Astrocyte (in vitro differentiated cells and primary cell): ENCODE measurements around the gene TMEM179. TPM values are rescaled to one million over a fixed set of nuclear protein-coding genes. Genes with fewer than 3 reads are reported as not detected.

Source experiments
- DNase-seq: peaks from one replicate; pipeline ENCODE4 v3.0.0-alpha.2; 2010; ENCODE audit warnings: low read depth
- FAIRE-seq: peaks from 2 replicates; lab custom pipeline; 2011; peaks lifted over from hg19 to GRCh38; lab: Jason Lieb, UNC
- H2AFZ ChIP-seq: 2 replicates; pipeline ENCODE4 v1.6.0; 2012; ENCODE audit warnings: low read depth, low read length, inconsistent platforms
- H3K27ac ChIP-seq: 2 replicates; pipeline ENCODE4 v1.5.1; 2011; ENCODE audit warnings: low read depth, low read length, inconsistent platforms
- H3K27me3 ChIP-seq: 2 replicates; pipeline ENCODE4 v1.6.0; 2011; ENCODE audit warnings: low read length, inconsistent platforms; ENCODE audit not compliant: insufficient read depth
- H3K36me3 ChIP-seq: 2 replicates; pipeline ENCODE4 v1.5.1; 2011; ENCODE audit warnings: low read length, inconsistent platforms; ENCODE audit not compliant: insufficient read depth
- H3K4me1 ChIP-seq: 2 replicates; pipeline ENCODE4 v1.5.1; 2011; ENCODE audit warnings: low read length, inconsistent platforms; ENCODE audit not compliant: insufficient read depth
- H3K4me2 ChIP-seq: 2 replicates; pipeline ENCODE4 v1.6.0; 2012; ENCODE audit warnings: low read length, inconsistent platforms
- H3K4me3 ChIP-seq: 2 replicates; pipeline ENCODE4 v1.5.1; 2011; ENCODE audit warnings: low read depth, mild to moderate bottlenecking, low read length, inconsistent platforms; ENCODE audit not compliant: insufficient read depth
- H3K79me2 ChIP-seq: 2 replicates; pipeline ENCODE4 v1.6.0; 2012; ENCODE audit warnings: mild to moderate bottlenecking, low read length, inconsistent platforms; ENCODE audit not compliant: insufficient read depth
- H3K9ac ChIP-seq: 2 replicates; pipeline ENCODE4 v1.6.0; 2012; ENCODE audit warnings: mild to moderate bottlenecking, low read length, inconsistent platforms
- H3K9me3 ChIP-seq: 2 replicates; pipeline ENCODE4 v1.5.1; 2012; ENCODE audit warnings: low read depth, mild to moderate bottlenecking, low read length, inconsistent platforms; ENCODE audit not compliant: insufficient read depth
- H4K20me1 ChIP-seq: 2 replicates; pipeline ENCODE4 v1.6.0; 2012; ENCODE audit warnings: low read length, inconsistent platforms; ENCODE audit not compliant: insufficient read depth
- H3K27ac Mint-ChIP-seq: one replicate; pipeline ENCODE4 v1.8.0; 2021; ENCODE audit warnings: mild to moderate bottlenecking, mixed read lengths; ENCODE audit not compliant: unreplicated experiment
- H3K27me3 Mint-ChIP-seq: one replicate; pipeline ENCODE4 v1.8.0; 2021; ENCODE audit warnings: low read depth, mixed read lengths; ENCODE audit not compliant: unreplicated experiment
- H3K36me3 Mint-ChIP-seq: one replicate; pipeline ENCODE4 v1.8.0; 2021; ENCODE audit warnings: low read depth, mixed read lengths; ENCODE audit not compliant: unreplicated experiment
- H3K4me1 Mint-ChIP-seq: one replicate; pipeline ENCODE4 v1.8.0; 2021; ENCODE audit warnings: low read depth, mixed read lengths; ENCODE audit not compliant: unreplicated experiment
- H3K4me3 Mint-ChIP-seq: one replicate; pipeline ENCODE4 v1.8.0; 2021; ENCODE audit warnings: mild to moderate bottlenecking, moderate library complexity, mixed read lengths; ENCODE audit not compliant: unreplicated experiment
- H3K9me3 Mint-ChIP-seq: one replicate; pipeline ENCODE4 v1.8.0; 2021; ENCODE audit warnings: mild to moderate bottlenecking, mixed read lengths; ENCODE audit not compliant: unreplicated experiment
- EZH2 ChIP-seq: IDR thresholded peaks from 2 replicates; pipeline ENCODE4 v1.6.1; 2012; ENCODE audit warnings: mild to moderate bottlenecking, low read length, inconsistent platforms; ENCODE audit not compliant: insufficient read depth
- total RNA-seq: library from RNA; stranded (reverse); gene quantifications from 2 replicates; pipeline ENCODE4 v1.2.1, GENCODE V29; 2021
- TF ChIP-seq, protein P1 (sequence below): IDR thresholded peaks from 2 replicates; pipeline ENCODE4 v1.5.1; 2011; ENCODE audit warnings: low read depth, mild to moderate bottlenecking, inconsistent platforms, low read length, moderate library complexity; ENCODE audit not compliant: insufficient read depth

The TMEM179 gene
- total RNA-seq, 1 donor from 2014 or later, result 0.82 TPM

DNA sequence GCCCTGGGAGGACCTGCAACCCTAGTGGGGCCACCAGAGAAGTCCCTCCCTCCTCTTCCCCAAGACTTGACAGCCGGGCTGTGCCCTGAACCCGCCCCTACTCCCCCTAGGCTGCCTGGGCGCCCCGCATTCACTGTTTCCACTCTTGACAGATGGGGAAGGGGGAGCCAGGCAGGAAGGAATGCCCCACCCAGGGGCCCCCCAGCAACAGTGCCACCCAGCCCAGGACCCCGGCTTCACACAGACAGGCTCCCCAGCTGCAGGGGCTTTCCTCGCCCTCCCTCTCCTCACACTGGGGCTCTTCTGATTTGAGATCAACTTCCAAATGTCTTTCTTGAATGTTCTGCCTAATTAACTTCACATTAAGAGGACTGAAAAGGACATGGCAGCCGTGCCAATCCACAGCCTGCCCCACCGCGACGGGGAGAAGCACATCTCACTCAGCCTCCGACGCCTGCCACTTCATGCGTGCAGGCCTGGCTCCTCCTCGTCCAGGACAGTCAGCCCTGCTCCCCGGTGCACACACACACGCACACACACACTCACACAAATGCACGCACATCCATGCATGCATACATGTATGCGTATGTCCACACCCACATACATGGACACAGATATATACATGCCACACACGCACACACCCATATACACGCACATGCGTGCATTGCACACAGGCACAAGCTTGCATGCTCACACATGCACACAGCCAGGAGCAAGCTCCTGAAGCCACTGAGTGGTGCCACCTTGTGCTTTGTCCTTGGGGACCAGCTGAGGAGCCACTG lies 44.6 kb downstream of the TMEM179 start:
- no peak overlapping the region for H3K4me2 ChIP-seq
- no peaks in the 10 kb centered on the region for H3K4me1 ChIP-seq
- H4K20me1 ChIP-seq, result no peaks in the 10 kb centered on the region
- no peak for DNase-seq
- Mint-ChIP-seq H3K9me3 (no peaks in the 10 kb centered on the region), H3K4me3 (no peak overlapping the region), H3K36me3 (no peaks in the 10 kb centered on the region), H3K27ac (no peak overlapping the region), H3K27me3 (peaks cover 38% of the 10 kb centered on the region), H3K4me1 (no peaks in the 10 kb centered on the region)
- H3K27me3 ChIP-seq, result no peaks in the 10 kb centered on the region
- H3K79me2 ChIP-seq, result no peaks in the 10 kb centered on the region
- no peaks in the 10 kb centered on the region for H3K9me3 ChIP-seq
- FAIRE-seq, result no peak
- TF ChIP-seq, protein P1, sequence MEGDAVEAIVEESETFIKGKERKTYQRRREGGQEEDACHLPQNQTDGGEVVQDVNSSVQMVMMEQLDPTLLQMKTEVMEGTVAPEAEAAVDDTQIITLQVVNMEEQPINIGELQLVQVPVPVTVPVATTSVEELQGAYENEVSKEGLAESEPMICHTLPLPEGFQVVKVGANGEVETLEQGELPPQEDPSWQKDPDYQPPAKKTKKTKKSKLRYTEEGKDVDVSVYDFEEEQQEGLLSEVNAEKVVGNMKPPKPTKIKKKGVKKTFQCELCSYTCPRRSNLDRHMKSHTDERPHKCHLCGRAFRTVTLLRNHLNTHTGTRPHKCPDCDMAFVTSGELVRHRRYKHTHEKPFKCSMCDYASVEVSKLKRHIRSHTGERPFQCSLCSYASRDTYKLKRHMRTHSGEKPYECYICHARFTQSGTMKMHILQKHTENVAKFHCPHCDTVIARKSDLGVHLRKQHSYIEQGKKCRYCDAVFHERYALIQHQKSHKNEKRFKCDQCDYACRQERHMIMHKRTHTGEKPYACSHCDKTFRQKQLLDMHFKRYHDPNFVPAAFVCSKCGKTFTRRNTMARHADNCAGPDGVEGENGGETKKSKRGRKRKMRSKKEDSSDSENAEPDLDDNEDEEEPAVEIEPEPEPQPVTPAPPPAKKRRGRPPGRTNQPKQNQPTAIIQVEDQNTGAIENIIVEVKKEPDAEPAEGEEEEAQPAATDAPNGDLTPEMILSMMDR, result no peak
- no peak overlapping the region for H3K4me3 ChIP-seq
- H3K36me3 ChIP-seq, result no peaks in the 10 kb centered on the region
- no peak overlapping the region for H3K27ac ChIP-seq
- H2AFZ ChIP-seq, result no peak overlapping the region
- no peak overlapping the region for H3K9ac ChIP-seq

DNA sequence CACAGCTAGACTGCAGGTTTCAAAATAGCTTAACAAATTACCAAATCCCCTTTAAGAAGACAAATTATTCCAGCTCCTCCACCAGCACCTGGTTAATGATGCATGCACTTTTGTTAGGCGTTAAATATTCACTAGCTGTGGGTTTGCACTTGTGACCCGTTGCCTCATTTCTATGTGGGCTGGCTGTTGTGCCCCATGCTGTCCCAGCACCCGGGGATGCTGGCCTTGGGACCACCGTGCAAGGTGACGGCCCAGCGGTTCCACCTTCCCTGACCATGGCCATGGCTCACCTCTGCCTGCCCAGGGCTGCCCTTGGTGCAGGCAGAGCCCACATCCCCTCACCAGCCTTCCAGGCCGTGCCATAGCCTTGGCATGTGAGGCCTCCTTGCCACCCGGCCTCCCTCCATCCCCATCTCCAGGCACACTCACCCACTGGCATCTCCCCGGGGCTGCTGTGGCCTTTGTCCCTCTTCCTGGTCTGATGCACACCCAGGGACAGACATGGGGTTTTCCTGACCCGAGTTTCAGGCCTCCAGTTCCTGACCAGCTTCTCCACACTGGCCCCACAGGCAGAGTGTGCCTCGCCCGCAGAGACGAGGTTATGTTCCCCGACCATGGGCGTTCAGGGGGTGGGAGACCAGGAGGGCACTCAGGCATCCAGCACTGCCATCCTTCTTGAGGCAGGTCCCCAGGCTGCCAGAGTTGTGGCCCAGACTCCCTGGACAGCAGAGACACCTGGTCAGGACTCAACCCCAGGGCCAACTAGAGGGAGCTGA lies 45.4 kb downstream of the TMEM179 start:
- no peak overlapping the region for H3K27ac Mint-ChIP-seq
- no peak overlapping the region for H3K27ac ChIP-seq
- no peaks in the 10 kb centered on the region for H3K36me3 Mint-ChIP-seq
- FAIRE-seq (no peak), DNase-seq (no peak)
- no peak overlapping the region for H3K9ac ChIP-seq
- H3K4me3 ChIP-seq, result no peak overlapping the region
- H3K9me3 ChIP-seq, result no peaks in the 10 kb centered on the region
- no peaks in the 10 kb centered on the region for H3K27me3 ChIP-seq
- no peak overlapping the region for H3K4me2 ChIP-seq
- TF ChIP-seq, protein P1, result no peak
- no peak for TF ChIP-seq EZH2
- no peaks in the 10 kb centered on the region for H3K79me2 ChIP-seq
- H3K27me3 Mint-ChIP-seq, result peaks cover 37% of the 10 kb centered on the region
- no peaks in the 10 kb centered on the region for H4K20me1 ChIP-seq
- no peaks in the 10 kb centered on the region for H3K4me1 Mint-ChIP-seq
- no peaks in the 10 kb centered on the region for H3K36me3 ChIP-seq
- no peak overlapping the region for H2AFZ ChIP-seq
- H3K4me3 Mint-ChIP-seq, result no peak overlapping the region
- no peaks in the 10 kb centered on the region for H3K9me3 Mint-ChIP-seq
- no peaks in the 10 kb centered on the region for H3K4me1 ChIP-seq
